Measurements from ENCODE around the gene OTOF.
A peak's percentile ranks its signal among the peaks of the same experiment; 100 is the strongest.

OTOF gene

GRCh38 chr2:26495705-26496297, 17.9 kb upstream of the OTOF start:
- peak; percentile 12 for DNase-seq

- no peak for DNase-seq
Measured at GRCh38 chr2:26494891-26495290, 17.0 kb upstream of the OTOF start.

GRCh38 chr2:26494199-26494598, 16.3 kb upstream of the OTOF start:
- DNase-seq = no peak

- DNase-seq = no peak
Measured at GRCh38 chr2:26493566-26493965, 15.6 kb upstream of the OTOF start.

GRCh38 chr2:26492749-26493515, 15.0 kb upstream of the OTOF start:
- no peak for DNase-seq

GRCh38 chr2:26491563-26492167, 13.7 kb upstream of the OTOF start:
- no peak for DNase-seq

- no peak for DNase-seq
Measured at GRCh38 chr2:26489213-26489850, 11.4 kb upstream of the OTOF start.

GRCh38 chr2:26488463-26489212, 10.7 kb upstream of the OTOF start:
- DNase-seq = no peak

- no peak for DNase-seq
Measured at GRCh38 chr2:26487192-26487591, 9.3 kb upstream of the OTOF start.

GRCh38 chr2:26486789-26487188, 8.9 kb upstream of the OTOF start:
- DNase-seq = no peak

GRCh38 chr2:26485725-26486418, 7.9 kb upstream of the OTOF start:
- no peak for DNase-seq

GRCh38 chr2:26485099-26485498, 7.2 kb upstream of the OTOF start:
- DNase-seq = no peak

GRCh38 chr2:26484579-26484978, 6.7 kb upstream of the OTOF start:
- no peak for DNase-seq

- DNase-seq = no peak
Measured at GRCh38 chr2:26483957-26484565, 6.1 kb upstream of the OTOF start.

GRCh38 chr2:26483516-26483915, 5.6 kb upstream of the OTOF start:
- no peak for DNase-seq

GRCh38 chr2:26483027-26483326, 5.1 kb upstream of the OTOF start:
- DNase-seq = no peak

GRCh38 chr2:26482211-26483026, 4.5 kb upstream of the OTOF start:
- no peak for DNase-seq

GRCh38 chr2:26481706-26482105, 3.8 kb upstream of the OTOF start:
- no peak for DNase-seq

GRCh38 chr2:26480566-26481423, 2.9 kb upstream of the OTOF start:
- no peak for DNase-seq

Data from NCI-H2029 treated with DMSO at 0.1 percent for 48 hours (cell line).